Lung (tissue), 12 donors: ENCODE results near the gene MTHFD2. TPM values are rescaled to one million over a fixed set of nuclear protein-coding genes. Genes with fewer than 3 reads are reported as not detected.
"Not testable (repeated sequence)": the region's sequence is repeated elsewhere in the genome, so short reads cannot be mapped to it uniquely, and the experiment has no call there.

Experiments
- ATAC-seq: fragments of 200-7000 bp; cut with Tn5 transposase; one replicate; pipeline ENCODE4 v1.9.1; 2020; ENCODE audit warnings: moderate number of reproducible peaks; ENCODE audit not compliant: insufficient read depth, low FRiP score
- DNase-seq, 3 donors: peaks; one replicate each; pipeline ENCODE4 v3.0.0-alpha.2; 2013 to 2017
- H3K27ac ChIP-seq, 2 donors: one replicate each; pipeline ENCODE4 v1.5.1; 2013; ENCODE audit warnings: mild to moderate bottlenecking in 2 of 2, moderate library complexity in 2 of 2, control low read depth in 1 of 2, inconsistent platforms in 1 of 2, low read depth in 1 of 2, low read length in 1 of 2
- H3K27me3 ChIP-seq, 3 donors: one replicate each; pipeline ENCODE4 v1.5.1; 2013; ENCODE audit warnings: low read length in 2 of 3; ENCODE audit not compliant: control insufficient read depth in 3 of 3, insufficient read depth in 3 of 3
- H3K36me3 ChIP-seq, 4 donors: one replicate each; pipeline ENCODE4 v1.5.1; 2013; ENCODE audit warnings: low read length in 4 of 4, mild to moderate bottlenecking in 1 of 4, moderate library complexity in 1 of 4; ENCODE audit not compliant: control insufficient read depth in 4 of 4, insufficient read depth in 4 of 4
- H3K4me1 ChIP-seq, 5 donors: one replicate each; pipeline ENCODE4 v1.5.1; 2013; ENCODE audit warnings: low read length in 5 of 5, mild to moderate bottlenecking in 2 of 5, moderate library complexity in 1 of 5; ENCODE audit not compliant: control insufficient read depth in 5 of 5, insufficient read depth in 5 of 5
- H3K4me3 ChIP-seq: one replicate; pipeline ENCODE4 v1.5.1; 2013; ENCODE audit warnings: mild to moderate bottlenecking, control low read depth, moderate library complexity
- H3K9ac ChIP-seq, 2 donors: one replicate each; pipeline ENCODE4 v1.5.1; 2013; ENCODE audit warnings: low read length in 2 of 2, control low read depth in 1 of 2; ENCODE audit not compliant: insufficient read depth in 1 of 2
- H3K9me3 ChIP-seq, 4 donors: one replicate each; pipeline ENCODE4 v1.5.1; 2013; ENCODE audit warnings: low read length in 3 of 4, mild to moderate bottlenecking in 1 of 4, moderate library complexity in 1 of 4; ENCODE audit not compliant: control insufficient read depth in 4 of 4, insufficient read depth in 3 of 4
- WGBS, 2 donors: extraction: QIAGEN DNeasy Blood & Tissue Kit; methylation state at CpG; one replicate each; pipeline ENCODE4 v1.1.7; 2013; 5-methylcytosine and 5-hydroxymethylcytosine counted together
- polyA plus RNA-seq, 2 donors: library from polyadenylated mRNA; stranded (reverse); fragments of 200-250 nt; gene quantifications; one replicate each; pipeline ENCODE4 v1.2.1, GENCODE V29; 2013
- total RNA-seq, 2 donors: library from RNA; depleted of rRNA in 1 of 2; stranded (reverse); fragments of >200 nt in 1 of 2; gene quantifications; one replicate each; pipeline ENCODE4 v1.2.1, GENCODE V29; 2014 to 2021
- TF ChIP-seq, protein P1 (sequence below): IDR thresholded peaks from 2 replicates; pipeline ENCODE4 v1.5.1; 2012; ENCODE audit warnings: mild to moderate bottlenecking; ENCODE audit errors: control extremely low read depth, extremely low read depth
- donor health status: control.
- donor health status: control.
- donor health status: Bipolar disorder and iron deficiency.
- donor health status: healthy.
- donor health status: DM: yes; HTN: yes; CAD: no.

Gene MTHFD2
- total and polyA plus RNA-seq, 4 donors = 20.9 to 88.1 (median 58.2) TPM

DNA sequence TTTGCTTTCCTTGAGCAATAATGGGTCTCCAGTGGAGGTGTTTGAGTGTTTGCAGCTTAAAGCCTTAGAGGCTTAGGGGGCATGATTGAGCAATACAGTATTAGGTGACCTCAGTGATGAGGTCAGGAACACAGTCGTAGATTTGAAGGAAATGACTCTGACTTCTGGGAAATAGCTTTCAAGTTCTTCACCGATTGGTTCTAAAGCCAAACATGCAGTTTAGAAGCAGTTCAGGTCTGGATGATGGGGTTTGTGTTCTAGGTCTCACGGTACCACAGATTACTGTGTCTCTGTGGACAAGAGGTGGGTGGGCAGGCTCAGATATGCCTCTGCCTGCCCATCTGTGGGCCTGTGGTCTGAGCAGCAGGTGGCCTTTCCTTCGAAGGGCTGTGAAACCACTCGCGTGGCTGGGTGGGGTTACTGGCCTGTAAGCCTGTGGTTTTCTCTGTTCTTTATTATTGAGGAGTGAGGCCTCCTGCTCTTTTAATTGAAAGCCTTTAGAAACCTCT lies 7.8 kb downstream of the MTHFD2 start:
- Histone ChIP-seq H3K36me3 (peaks cover 0 to 20% (median 5%) of the 10 kb centered on the region in 4 donors), H3K4me3 (no peak overlapping the region), H3K27ac (peak overlapping the region in 1 of 2 donors; percentile 27), H3K9ac (no peak overlapping the region), H3K27me3 (no peaks in the 10 kb centered on the region), H3K9me3 (no peaks in the 10 kb centered on the region), H3K4me1 (peaks cover 0 to 12% (median 0%) of the 10 kb centered on the region in 5 donors)
- 27 to 44% methylated on average over 6 of the region's 6 CpGs for WGBS, 2 donors
- no peak for DNase-seq
- TF ChIP-seq, protein P1, sequence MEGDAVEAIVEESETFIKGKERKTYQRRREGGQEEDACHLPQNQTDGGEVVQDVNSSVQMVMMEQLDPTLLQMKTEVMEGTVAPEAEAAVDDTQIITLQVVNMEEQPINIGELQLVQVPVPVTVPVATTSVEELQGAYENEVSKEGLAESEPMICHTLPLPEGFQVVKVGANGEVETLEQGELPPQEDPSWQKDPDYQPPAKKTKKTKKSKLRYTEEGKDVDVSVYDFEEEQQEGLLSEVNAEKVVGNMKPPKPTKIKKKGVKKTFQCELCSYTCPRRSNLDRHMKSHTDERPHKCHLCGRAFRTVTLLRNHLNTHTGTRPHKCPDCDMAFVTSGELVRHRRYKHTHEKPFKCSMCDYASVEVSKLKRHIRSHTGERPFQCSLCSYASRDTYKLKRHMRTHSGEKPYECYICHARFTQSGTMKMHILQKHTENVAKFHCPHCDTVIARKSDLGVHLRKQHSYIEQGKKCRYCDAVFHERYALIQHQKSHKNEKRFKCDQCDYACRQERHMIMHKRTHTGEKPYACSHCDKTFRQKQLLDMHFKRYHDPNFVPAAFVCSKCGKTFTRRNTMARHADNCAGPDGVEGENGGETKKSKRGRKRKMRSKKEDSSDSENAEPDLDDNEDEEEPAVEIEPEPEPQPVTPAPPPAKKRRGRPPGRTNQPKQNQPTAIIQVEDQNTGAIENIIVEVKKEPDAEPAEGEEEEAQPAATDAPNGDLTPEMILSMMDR = no peak
- ATAC-seq = peak; percentile 54

DNA sequence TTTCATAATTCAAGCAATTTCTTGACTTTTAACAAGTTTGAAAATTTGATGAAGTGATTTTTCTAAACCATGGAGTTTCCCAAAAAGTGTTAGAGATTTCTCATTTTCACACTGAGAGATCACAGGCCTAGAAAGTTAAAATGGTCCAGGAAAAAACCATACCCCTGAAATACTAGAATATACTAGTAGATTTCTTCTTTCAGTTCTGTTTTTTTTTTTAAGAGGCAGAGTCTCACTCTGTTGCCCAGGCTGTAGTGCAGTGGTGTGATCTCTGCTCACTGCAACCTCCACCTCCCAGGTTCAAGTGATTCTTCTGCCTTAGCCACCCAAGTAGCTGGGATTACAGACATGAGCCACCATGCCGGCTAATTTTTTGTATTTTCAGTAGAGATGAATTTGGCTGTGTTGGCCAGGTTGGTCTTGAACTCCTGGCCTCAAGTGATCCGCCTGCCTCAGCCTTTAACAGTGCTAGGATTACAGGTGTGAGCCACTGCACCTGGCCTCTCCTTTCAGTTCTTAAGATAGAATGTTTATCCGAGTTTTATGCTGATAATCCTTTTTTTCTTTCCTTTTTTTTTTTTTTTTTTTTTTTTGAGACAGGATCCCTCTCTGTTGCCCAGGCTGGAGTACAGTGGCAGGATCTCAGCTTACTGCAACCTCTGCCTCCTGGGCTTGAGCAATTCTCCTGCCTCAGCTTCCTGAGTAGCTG lies 14.4 kb downstream of the MTHFD2 start:
- WGBS, 2 donors = 95% methylated on average over 3 of the region's 3 CpGs
- DNase-seq = no peak

DNA sequence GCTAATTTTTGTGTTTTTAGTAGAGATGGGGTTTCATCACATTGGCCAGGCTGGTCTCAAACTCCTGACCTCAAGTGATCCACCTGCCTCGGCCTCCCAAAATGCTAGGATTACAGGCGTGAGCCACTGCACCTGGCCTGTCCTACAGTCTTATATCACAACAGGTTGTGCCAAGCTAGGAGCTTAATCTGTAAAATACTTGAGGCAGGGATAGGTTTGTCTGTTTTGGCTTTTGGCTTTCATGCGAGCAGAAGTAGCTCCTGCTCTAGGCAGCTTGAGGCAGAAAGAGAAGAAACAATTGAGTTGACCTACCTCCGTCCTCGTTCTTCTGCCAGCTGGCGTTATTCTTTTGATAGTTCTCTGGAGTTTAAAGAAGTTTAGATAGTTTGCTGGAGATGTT lies 17.4 kb downstream of the MTHFD2 start:
- not testable (repeated sequence) for H3K4me1 ChIP-seq, H3K4me3 ChIP-seq, DNase-seq, ATAC-seq, H3K27me3 ChIP-seq, H3K9ac ChIP-seq, H3K9me3 ChIP-seq, H3K27ac ChIP-seq
- peaks cover 0 to 33% (median 12%) of the 10 kb centered on the region in 4 donors for H3K36me3 ChIP-seq
- 96 to 97% methylated on average over 6 of the region's 6 CpGs for WGBS, 2 donors

More for the DNA sequence above, 14.4 kb downstream of the MTHFD2 start:
- TF ChIP-seq, protein P1 = no peak
- peaks cover 0 to 43% (median 13%) of the 10 kb centered on the region in 4 donors for H3K36me3 ChIP-seq
- H3K9ac ChIP-seq = no peak overlapping the region
- no peaks in the 10 kb centered on the region for H3K4me1 ChIP-seq
- no peaks in the 10 kb centered on the region for H3K27me3 ChIP-seq
- no peak overlapping the region for H3K4me3 ChIP-seq
- no peak for ATAC-seq
- H3K27ac ChIP-seq = no peak overlapping the region
- H3K9me3 ChIP-seq = no peaks in the 10 kb centered on the region

GRCh38 chr2:74216642-74217041 lies 18.2 kb downstream of the MTHFD2 start:
- Histone ChIP-seq H3K27ac (no peak overlapping the region), H3K4me3 (no peak overlapping the region), H3K27me3 (no peaks in the 10 kb centered on the region), H3K9ac (no peak overlapping the region), H3K4me1 (no peaks in the 10 kb centered on the region), H3K36me3 (peaks cover 0 to 28% (median 11%) of the 10 kb centered on the region in 4 donors), H3K9me3 (no peaks in the 10 kb centered on the region)
- WGBS, 2 donors = 91 to 95% methylated on average over 2 of the region's 2 CpGs
- no peak for DNase-seq
- TF ChIP-seq, protein P1 = no peak
- ATAC-seq = no peak
